Central memory CD4-positive, alpha-beta T cell (primary cell): ENCODE data around the gene ZCCHC14.

Experiments
- DNase-seq: peaks from one replicate; pipeline ENCODE4 v3.0.0; 2022

The ZCCHC14 gene

GRCh38 chr16:87453326-87453725 lies 39.5 kb downstream of the ZCCHC14 start:
- no peak for DNase-seq

- DNase-seq: no peak
Observed at GRCh38 chr16:87451563-87452210, 41.1 kb downstream of the ZCCHC14 start.

- no peak for DNase-seq
Observed at GRCh38 chr16:87448866-87449265, 44.0 kb downstream of the ZCCHC14 start.

GRCh38 chr16:87447323-87447722 lies 45.5 kb downstream of the ZCCHC14 start:
- no peak for DNase-seq

- no peak for DNase-seq
Observed at GRCh38 chr16:87446479-87446878, 46.3 kb downstream of the ZCCHC14 start.

GRCh38 chr16:87445486-87445885 lies 47.3 kb downstream of the ZCCHC14 start:
- no peak for DNase-seq

GRCh38 chr16:87443964-87444363 lies 48.9 kb downstream of the ZCCHC14 start:
- DNase-seq: no peak

- DNase-seq: no peak
Observed at GRCh38 chr16:87443016-87443415, 49.8 kb downstream of the ZCCHC14 start.

- DNase-seq: no peak
Observed at GRCh38 chr16:87442581-87442966, 50.2 kb downstream of the ZCCHC14 start.

GRCh38 chr16:87441886-87442580 lies 50.8 kb downstream of the ZCCHC14 start:
- no peak for DNase-seq

- DNase-seq: no peak
Observed at GRCh38 chr16:87439926-87440325, 52.9 kb downstream of the ZCCHC14 start.

- no peak for DNase-seq
Observed at GRCh38 chr16:87438611-87438985, 54.2 kb downstream of the ZCCHC14 start.

- no peak for DNase-seq
Observed at GRCh38 chr16:87437911-87438610, 54.8 kb downstream of the ZCCHC14 start.

GRCh38 chr16:87437327-87437726 lies 55.5 kb downstream of the ZCCHC14 start:
- no peak for DNase-seq

- no peak for DNase-seq
Observed at GRCh38 chr16:87436225-87437172, 56.3 kb downstream of the ZCCHC14 start.

GRCh38 chr16:87435372-87436224 lies 57.2 kb downstream of the ZCCHC14 start:
- DNase-seq: no peak

GRCh38 chr16:87434146-87434667 lies 58.6 kb downstream of the ZCCHC14 start:
- no peak for DNase-seq

- no peak for DNase-seq
Observed at GRCh38 chr16:87432330-87432915, 60.4 kb downstream of the ZCCHC14 start.

- no peak for DNase-seq
Observed at GRCh38 chr16:87431926-87432325, 60.9 kb downstream of the ZCCHC14 start.

- no peak for DNase-seq
Observed at GRCh38 chr16:87426423-87427215, 66.2 kb downstream of the ZCCHC14 start.
